ENCODE measurements around the gene PPP1R3A. TPM values are rescaled to one million over a fixed set of nuclear protein-coding genes. Genes with fewer than 3 reads are reported as not detected.
"Not testable (repeated sequence)": the region's sequence is repeated elsewhere in the genome, so short reads cannot be mapped to it uniquely, and the experiment has no call there.

Gene PPP1R3A
- total and polyA plus RNA-seq, 7 donors: not detected

GRCh38 chr7:113953553-113953952 lies 34.7 kb upstream of the PPP1R3A start:
- Histone ChIP-seq H3K27me3 (no peaks in the 10 kb centered on the region), H3K4me3 (no peak overlapping the region), H3K27ac (no peak overlapping the region), H3K36me3 (no peaks in the 10 kb centered on the region), H3K4me1 (no peaks in the 10 kb centered on the region), H3K9me3 (peaks cover 0 to 4% (median 4%) of the 10 kb centered on the region in 4 donors)
- intact Hi-C loops (cut with DNase I): no loop called here
- 91 to 92% methylated on average over 2 of the region's 2 CpGs for WGBS, 2 donors
- no peak for DNase-seq
- TF ChIP-seq CTCF (IDR thresholded peaks at IDR 0.05) (no peak), POLR2AphosphoS5 (IDR thresholded peaks at IDR 0.05) (no peak), EP300 (IDR thresholded peaks at IDR 0.05) (no peak), POLR2A (IDR thresholded peaks at IDR 0.05) (no peak)

- Histone ChIP-seq H3K36me3 (no peaks in the 10 kb centered on the region), H3K27ac (no peak overlapping the region), H3K27me3 (no peaks in the 10 kb centered on the region), H3K4me3 (no peak overlapping the region), H3K9me3 (peaks cover 0 to 3% (median 0%) of the 10 kb centered on the region in 4 donors), H3K4me1 (no peaks in the 10 kb centered on the region)
- TF ChIP-seq CTCF (IDR thresholded peaks at IDR 0.05): no peak
- no peak for TF ChIP-seq EP300 (IDR thresholded peaks at IDR 0.05)
- DNase-seq: no peak
- intact Hi-C loops (cut with DNase I): no loop called here
- 81 to 84% methylated on average over 3 of the region's 3 CpGs for WGBS, 2 donors
Observed at GRCh38 chr7:113945018-113945938, 26.5 kb upstream of the PPP1R3A start.

- Histone ChIP-seq H3K36me3 (no peaks in the 10 kb centered on the region), H3K9me3 (peaks cover 0 to 5% (median 0%) of the 10 kb centered on the region in 4 donors), H3K4me1 (no peaks in the 10 kb centered on the region), H3K4me3 (no peak overlapping the region), H3K27me3 (no peaks in the 10 kb centered on the region), H3K27ac (no peak overlapping the region)
- intact Hi-C loops (cut with DNase I): no loop called here
- TF ChIP-seq EP300 (IDR thresholded peaks at IDR 0.05) (no peak), POLR2A (IDR thresholded peaks at IDR 0.05) (no peak)
- no peak for DNase-seq
- WGBS, 2 donors: 94 to 95% methylated on average over 2 of the region's 2 CpGs
Observed at GRCh38 chr7:113936982-113937381, 18.2 kb upstream of the PPP1R3A start.

- no peak overlapping the region for H3K4me3 ChIP-seq
- no peaks in the 10 kb centered on the region for H3K4me1 ChIP-seq
- no peak for DNase-seq
- intact Hi-C loops (cut with DNase I): no loop called here
- TF ChIP-seq POLR2A (IDR thresholded peaks at IDR 0.05) (no peak), POLR2AphosphoS5 (IDR thresholded peaks at IDR 0.05) (no peak), CTCF (IDR thresholded peaks at IDR 0.05) (no peak), EP300 (IDR thresholded peaks at IDR 0.05) (no peak)
- no peaks in the 10 kb centered on the region for H3K27me3 ChIP-seq
- no peaks in the 10 kb centered on the region for H3K36me3 ChIP-seq
- WGBS, 2 donors: 45 to 67% methylated on average over 3 of the region's 3 CpGs
- no peak overlapping the region for H3K27ac ChIP-seq
- peaks cover 0 to 5% (median 0%) of the 10 kb centered on the region in 4 donors for H3K9me3 ChIP-seq
Observed at GRCh38 chr7:113936535-113936934, 17.7 kb upstream of the PPP1R3A start.

- H3K4me1 ChIP-seq; H3K27me3 ChIP-seq; DNase-seq; H3K27ac ChIP-seq; H3K4me3 ChIP-seq; intact Hi-C loops (cut with DNase I); H3K9me3 ChIP-seq; H3K36me3 ChIP-seq: not testable (repeated sequence)
- 86 to 89% methylated on average over 3 of the region's 3 CpGs for WGBS, 2 donors
Observed at GRCh38 chr7:113929389-113929788, 10.6 kb upstream of the PPP1R3A start.

Measured in sigmoid colon (tissue), 7 donors.